ENCODE results near the gene KSR1. TPM values are rescaled to one million over a fixed set of nuclear protein-coding genes. Genes with fewer than 3 reads are reported as not detected.
A peak's percentile ranks its signal among the peaks of the same experiment; 100 is the strongest.

The KSR1 gene
- total RNA-seq, 1 donor from 2014 or later: 122 TPM

DNA sequence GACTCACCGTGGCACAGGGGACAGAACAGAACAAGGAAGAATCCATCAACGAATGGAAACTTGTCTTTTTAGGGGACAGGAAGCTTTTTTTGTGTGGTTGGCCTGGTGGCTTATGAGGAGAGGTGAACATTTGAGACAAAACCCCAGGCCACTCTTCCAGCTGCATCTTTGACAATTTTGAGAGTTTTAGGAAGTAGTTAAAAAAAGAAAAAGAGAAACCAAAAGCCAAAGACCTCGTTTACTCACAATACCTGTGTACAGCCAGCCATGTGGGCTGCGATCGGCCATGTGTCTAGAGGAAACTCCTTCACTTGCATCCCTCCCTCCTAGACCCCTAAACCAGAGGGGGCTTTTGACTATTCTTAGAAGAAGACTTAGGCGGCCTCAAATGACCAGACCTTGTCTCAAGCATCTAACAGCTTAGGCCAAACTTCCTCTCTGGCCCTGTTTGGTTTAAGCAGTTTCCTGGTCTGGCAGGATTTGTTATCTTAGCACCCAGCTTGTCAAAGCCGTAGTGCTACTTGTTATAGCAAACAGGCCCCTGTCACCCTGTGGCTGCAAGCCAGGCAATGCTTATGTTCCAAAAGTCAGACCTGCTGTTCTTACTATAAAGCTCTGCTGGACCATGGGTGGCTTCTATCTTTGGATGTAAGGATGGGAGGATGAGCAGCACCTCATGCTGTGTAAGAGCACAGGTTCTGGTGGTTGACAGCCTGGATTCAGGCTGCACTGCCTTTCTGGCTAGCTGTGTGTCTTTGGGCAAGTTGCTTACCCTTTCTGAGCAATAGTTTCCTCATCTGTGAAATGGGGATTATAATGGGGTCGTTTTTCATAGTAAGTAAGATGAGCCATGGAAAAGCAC is 17.7 kb downstream of the KSR1 start:
- H3K4me3 Mint-ChIP-seq: peak overlapping the region; percentile 58
- no peaks in the 10 kb centered on the region for H3K9me3 Mint-ChIP-seq
- peak overlapping the region; percentile 97 for H3K27ac Mint-ChIP-seq
- H3K4me1 Mint-ChIP-seq (ENCODE audit: low read depth): peaks cover 95% of the 10 kb centered on the region
- DNase-seq (ENCODE audit: low spot score): peak; percentile 83
- peaks cover 10% of the 10 kb centered on the region for H3K36me3 Mint-ChIP-seq (ENCODE audit: low read depth)
- no peaks in the 10 kb centered on the region for H3K27me3 Mint-ChIP-seq (ENCODE audit: insufficient read depth)
- intact Hi-C loops (cut with micrococcal nuclease): loop anchor here (1.0 to 5.0 kb wide), 3 partner anchors 52 to 122 kb away; no protein-coding TSS in a partner anchor

DNA sequence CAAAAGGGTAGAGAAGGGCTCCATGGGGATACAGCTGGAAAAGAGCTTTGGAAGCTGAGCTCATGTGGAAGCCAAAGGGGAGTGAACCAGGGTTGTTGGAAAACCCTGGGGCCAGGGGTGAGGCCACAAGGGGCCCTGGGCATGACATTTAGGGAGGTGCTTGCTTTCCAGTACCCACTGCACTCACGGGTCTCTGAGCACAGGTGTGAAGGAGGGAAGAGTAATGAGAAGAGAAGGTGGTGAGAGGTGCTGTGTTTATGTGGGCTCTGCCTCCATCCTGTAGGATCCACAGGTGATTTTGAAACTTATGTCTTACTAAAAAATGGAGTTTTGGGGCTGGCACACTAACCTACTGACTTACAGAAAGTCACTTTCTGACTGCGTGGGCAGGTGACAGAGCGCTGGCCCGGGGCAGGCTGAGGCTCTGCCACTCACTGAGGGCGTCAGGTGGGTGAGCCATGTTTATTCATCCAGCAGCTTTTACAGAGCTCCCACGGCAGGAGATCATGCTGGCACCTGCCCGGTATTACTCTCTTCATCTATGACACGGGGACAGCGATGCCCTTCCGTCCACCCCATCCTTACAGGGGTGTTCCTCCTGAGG is 18.9 kb downstream of the KSR1 start:
- Mint-ChIP-seq H3K36me3 (ENCODE audit: low read depth) (peaks cover 18% of the 10 kb centered on the region), H3K27me3 (ENCODE audit: insufficient read depth) (no peaks in the 10 kb centered on the region), H3K27ac (peak overlapping the region; percentile 92), H3K9me3 (no peaks in the 10 kb centered on the region), H3K4me3 (peak overlapping the region; percentile 73), H3K4me1 (ENCODE audit: low read depth) (peaks cover 96% of the 10 kb centered on the region)
- peak; percentile 13 for DNase-seq (ENCODE audit: low spot score)
- intact Hi-C loops (cut with micrococcal nuclease): loop anchor here (1.0 kb wide), 1 partner anchor 9 kb away; no protein-coding TSS in a partner anchor

GRCh38 chr17:27475981-27476895 is 20.0 kb downstream of the KSR1 start:
- Mint-ChIP-seq H3K9me3 (no peaks in the 10 kb centered on the region), H3K4me1 (ENCODE audit: low read depth) (peaks cover 97% of the 10 kb centered on the region), H3K27me3 (ENCODE audit: insufficient read depth) (no peaks in the 10 kb centered on the region), H3K27ac (peak overlapping the region; percentile 92), H3K4me3 (peak overlapping the region; percentile 73), H3K36me3 (ENCODE audit: low read depth) (peaks cover 16% of the 10 kb centered on the region)
- DNase-seq (ENCODE audit: low spot score): no peak
- intact Hi-C loops (cut with micrococcal nuclease): loop anchor here (1.0 kb wide), 1 partner anchor 10 kb away; no protein-coding TSS in a partner anchor

DNA sequence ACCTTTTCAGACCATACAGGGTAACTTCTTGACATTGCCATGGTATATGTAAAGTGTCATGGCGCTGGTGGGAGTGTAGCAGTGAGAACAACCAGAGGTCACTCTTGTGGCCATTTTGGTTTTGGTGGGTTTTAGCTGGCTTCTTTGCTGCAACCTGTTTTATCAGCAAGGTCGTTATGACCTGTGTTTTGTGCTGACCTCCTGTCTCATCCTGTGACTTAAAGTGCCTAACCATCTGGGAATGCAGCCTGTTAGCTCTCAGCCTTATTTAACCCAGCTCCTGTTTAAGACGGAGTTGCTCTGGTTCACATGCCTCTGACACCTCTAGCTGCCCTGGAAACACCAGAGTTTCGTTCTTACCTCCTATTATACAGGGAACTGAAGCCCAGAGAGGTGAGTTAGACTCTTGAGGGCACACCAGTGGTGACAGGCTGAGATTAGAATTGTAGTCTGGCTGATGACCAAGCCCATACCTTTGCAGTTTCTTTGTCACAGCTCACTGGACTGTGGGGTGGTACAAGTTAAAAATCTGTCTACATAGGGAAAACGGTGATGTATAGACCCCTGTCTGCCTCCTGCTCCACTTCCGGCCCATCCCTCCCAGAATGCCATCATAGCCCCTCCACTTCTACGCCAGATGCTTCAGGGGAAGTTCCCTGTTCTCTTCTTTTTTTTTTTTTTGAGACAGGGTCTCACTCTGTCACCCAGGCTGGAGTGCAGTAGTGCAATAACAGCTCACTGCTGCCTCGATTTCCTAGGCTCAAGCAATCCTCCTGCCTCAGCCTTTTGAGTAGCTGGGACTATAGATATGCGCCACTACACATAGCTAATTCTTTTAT is 21.0 kb downstream of the KSR1 start:
- intact Hi-C loops (cut with micrococcal nuclease): no loop called here
- Mint-ChIP-seq H3K27ac (peak overlapping the region; percentile 82), H3K4me1 (ENCODE audit: low read depth) (peaks cover 97% of the 10 kb centered on the region), H3K4me3 (no peak overlapping the region), H3K27me3 (ENCODE audit: insufficient read depth) (no peaks in the 10 kb centered on the region), H3K9me3 (no peaks in the 10 kb centered on the region), H3K36me3 (ENCODE audit: low read depth) (peaks cover 24% of the 10 kb centered on the region)
- no peak for DNase-seq (ENCODE audit: low spot score)

- intact Hi-C loops (cut with micrococcal nuclease): no loop called here
- H3K9me3 Mint-ChIP-seq: no peaks in the 10 kb centered on the region
- H3K27me3 Mint-ChIP-seq (ENCODE audit: insufficient read depth): no peaks in the 10 kb centered on the region
- peaks cover 97% of the 10 kb centered on the region for H3K4me1 Mint-ChIP-seq (ENCODE audit: low read depth)
- peaks cover 24% of the 10 kb centered on the region for H3K36me3 Mint-ChIP-seq (ENCODE audit: low read depth)
- no peak overlapping the region for H3K4me3 Mint-ChIP-seq
- peak overlapping the region; percentile 45 for H3K27ac Mint-ChIP-seq
- DNase-seq (ENCODE audit: low spot score): no peak
These were observed 21.9 kb downstream of the KSR1 start for GRCh38 chr17:27477971-27478684.

GRCh38 chr17:27478901-27479538 is 22.8 kb downstream of the KSR1 start:
- Mint-ChIP-seq H3K4me1 (ENCODE audit: low read depth) (peaks cover 95% of the 10 kb centered on the region), H3K27me3 (ENCODE audit: insufficient read depth) (no peaks in the 10 kb centered on the region), H3K4me3 (peak overlapping the region; percentile 16), H3K36me3 (ENCODE audit: low read depth) (peaks cover 28% of the 10 kb centered on the region), H3K9me3 (no peaks in the 10 kb centered on the region), H3K27ac (peak overlapping the region; percentile 93)
- no peak for DNase-seq (ENCODE audit: low spot score)
- intact Hi-C loops (cut with micrococcal nuclease): no loop called here

DNA sequence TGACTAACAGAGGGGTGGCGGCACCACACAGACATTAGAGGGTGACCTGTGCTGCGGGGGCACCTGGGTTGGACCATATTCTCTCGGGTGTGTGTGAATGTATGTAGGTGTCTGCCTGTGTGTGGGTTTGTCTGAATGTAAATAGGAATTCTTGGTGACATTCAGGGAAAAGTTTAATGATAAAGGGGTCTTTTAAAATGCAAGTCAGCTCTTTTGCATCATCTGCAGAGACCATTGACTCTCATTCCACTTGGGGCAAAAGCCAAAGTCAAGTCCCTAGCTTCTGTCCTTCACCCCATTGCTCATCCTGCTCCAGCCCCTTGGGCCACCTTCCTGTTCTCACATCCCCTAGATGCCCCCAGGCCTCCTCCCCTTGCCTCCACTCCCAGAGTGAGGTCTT is 23.6 kb downstream of the KSR1 start:
- no peak for DNase-seq (ENCODE audit: low spot score)
- Mint-ChIP-seq H3K4me1 (ENCODE audit: low read depth) (peaks cover 86% of the 10 kb centered on the region), H3K4me3 (peak overlapping the region; percentile 8), H3K9me3 (no peaks in the 10 kb centered on the region), H3K27ac (peak overlapping the region; percentile 93), H3K27me3 (ENCODE audit: insufficient read depth) (no peaks in the 10 kb centered on the region), H3K36me3 (ENCODE audit: low read depth) (peaks cover 28% of the 10 kb centered on the region)
- intact Hi-C loops (cut with micrococcal nuclease): no loop called here

DNA sequence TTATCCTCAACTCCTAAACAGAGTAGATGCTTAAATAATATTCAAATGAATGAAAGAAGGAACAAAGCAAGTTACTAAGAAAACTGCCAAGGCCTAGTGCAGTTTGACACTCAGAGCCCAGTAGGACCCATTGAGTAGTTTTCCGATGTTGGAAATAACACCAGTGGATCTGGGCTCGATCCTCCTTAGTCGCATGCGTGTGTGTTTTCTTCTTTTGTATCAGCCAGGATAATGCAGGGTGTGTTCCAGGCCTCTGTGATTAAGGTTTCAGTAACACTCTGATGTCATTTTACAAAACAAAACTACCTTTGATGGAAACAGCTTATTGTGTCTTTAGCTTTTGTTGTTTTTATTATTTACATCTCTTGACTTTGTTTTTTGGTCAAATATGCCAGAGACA is 24.5 kb downstream of the KSR1 start:
- no peaks in the 10 kb centered on the region for H3K9me3 Mint-ChIP-seq
- H3K36me3 Mint-ChIP-seq (ENCODE audit: low read depth): peaks cover 28% of the 10 kb centered on the region
- no peak for DNase-seq (ENCODE audit: low spot score)
- H3K27ac Mint-ChIP-seq: peak overlapping the region; percentile 93
- intact Hi-C loops (cut with micrococcal nuclease): loop anchor here (1.0 kb wide), 1 partner anchor 14 kb away; no protein-coding TSS in a partner anchor
- peak overlapping the region; percentile 33 for H3K4me3 Mint-ChIP-seq
- no peaks in the 10 kb centered on the region for H3K27me3 Mint-ChIP-seq (ENCODE audit: insufficient read depth)
- peaks cover 85% of the 10 kb centered on the region for H3K4me1 Mint-ChIP-seq (ENCODE audit: low read depth)

- intact Hi-C loops (cut with micrococcal nuclease): loop anchor here (1.0 kb wide), 1 partner anchor 15 kb away; no protein-coding TSS in a partner anchor
- Mint-ChIP-seq H3K9me3 (no peaks in the 10 kb centered on the region), H3K36me3 (ENCODE audit: low read depth) (peaks cover 32% of the 10 kb centered on the region), H3K27me3 (ENCODE audit: insufficient read depth) (no peaks in the 10 kb centered on the region), H3K4me3 (peak overlapping the region; percentile 70), H3K4me1 (ENCODE audit: low read depth) (peaks cover 84% of the 10 kb centered on the region), H3K27ac (peak overlapping the region; percentile 93)
- DNase-seq (ENCODE audit: low spot score): peak; percentile 69
These were observed 25.1 kb downstream of the KSR1 start for GRCh38 chr17:27481327-27481726.

DNA sequence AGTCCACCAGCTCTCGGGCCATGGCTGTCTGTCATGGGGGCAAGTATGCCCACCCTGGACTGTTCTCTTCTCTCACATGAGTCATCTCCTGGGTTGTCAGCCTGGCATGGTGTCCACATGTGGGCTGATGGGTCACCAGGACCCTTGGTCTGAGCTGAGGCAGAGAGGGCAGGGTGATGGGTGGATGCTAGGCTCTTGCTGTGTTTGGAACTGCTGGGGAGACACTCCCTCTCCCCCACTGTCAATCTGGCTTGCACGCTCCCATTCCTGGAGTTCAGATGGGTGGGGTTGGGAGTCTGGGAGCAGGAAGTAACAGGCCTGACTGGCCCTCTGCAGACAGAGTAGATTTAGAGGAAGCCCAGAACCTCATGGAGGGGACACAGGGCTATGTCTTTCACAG is 28.9 kb downstream of the KSR1 start:
- Mint-ChIP-seq H3K27me3 (ENCODE audit: insufficient read depth) (no peaks in the 10 kb centered on the region), H3K36me3 (ENCODE audit: low read depth) (peaks cover 37% of the 10 kb centered on the region), H3K27ac (peak overlapping the region; percentile 26), H3K4me1 (ENCODE audit: low read depth) (peaks cover 66% of the 10 kb centered on the region), H3K4me3 (no peak overlapping the region), H3K9me3 (no peaks in the 10 kb centered on the region)
- intact Hi-C loops (cut with micrococcal nuclease): no loop called here
- no peak for DNase-seq (ENCODE audit: low spot score)
